Measurements from ENCODE around the gene OR2Z1. TPM values are rescaled to one million over a fixed set of nuclear protein-coding genes. Genes with fewer than 3 reads are reported as not detected.

Gene OR2Z1
- total and polyA plus RNA-seq, 2 experiments from 2014 or later = not detected

- Histone ChIP-seq H3K4me1 (ENCODE audit: insufficient read depth) (no peaks in the 10 kb centered on the region), H2AFZ (no peak overlapping the region), H3K4me2 (no peak overlapping the region), H3K36me3 (ENCODE audit: insufficient read depth) (no peaks in the 10 kb centered on the region), H3K9me2 (ENCODE audit: insufficient read depth) (no peaks in the 10 kb centered on the region), H3K79me2 (replicated peaks; ENCODE audit: insufficient read depth) (no peaks in the 10 kb centered on the region), H3F3A (replicated peaks; ENCODE audit: low read depth) (no peaks in the 10 kb centered on the region), H3K27me3 (ENCODE audit: insufficient read depth) (no peaks in the 10 kb centered on the region), H3K27ac (ENCODE audit: low read depth) (no peak overlapping the region), H4K20me1 (replicated peaks; ENCODE audit: insufficient read depth) (no peaks in the 10 kb centered on the region), H3K4me3 (no peak overlapping the region)
- H3K4me1 Mint-ChIP-seq = no peaks in the 10 kb centered on the region
- no peak for ATAC-seq
- H3K36me3 Mint-ChIP-seq (ENCODE audit: low read depth) = peaks cover 44% of the 10 kb centered on the region
- H3K9me3 Mint-ChIP-seq = peaks cover 96% of the 10 kb centered on the region
- DNase-seq (ENCODE audit: low spot score) = no peak
- no peak for TF ChIP-seq EZH2phosphoT487 (IDR thresholded peaks at IDR 0.05; ENCODE audit: unreplicated experiment)
- TF ChIP-seq ETS1 (IDR thresholded peaks at IDR 0.05) = no peak
- no peak for TF ChIP-seq ZNF114 (CRISPR knock-in tag; IDR thresholded peaks at IDR 0.05)
- TF ChIP-seq JUNB (IDR thresholded peaks at IDR 0.05; ENCODE audit: unreplicated experiment) = no peak
- TF ChIP-seq, protein P1, sequence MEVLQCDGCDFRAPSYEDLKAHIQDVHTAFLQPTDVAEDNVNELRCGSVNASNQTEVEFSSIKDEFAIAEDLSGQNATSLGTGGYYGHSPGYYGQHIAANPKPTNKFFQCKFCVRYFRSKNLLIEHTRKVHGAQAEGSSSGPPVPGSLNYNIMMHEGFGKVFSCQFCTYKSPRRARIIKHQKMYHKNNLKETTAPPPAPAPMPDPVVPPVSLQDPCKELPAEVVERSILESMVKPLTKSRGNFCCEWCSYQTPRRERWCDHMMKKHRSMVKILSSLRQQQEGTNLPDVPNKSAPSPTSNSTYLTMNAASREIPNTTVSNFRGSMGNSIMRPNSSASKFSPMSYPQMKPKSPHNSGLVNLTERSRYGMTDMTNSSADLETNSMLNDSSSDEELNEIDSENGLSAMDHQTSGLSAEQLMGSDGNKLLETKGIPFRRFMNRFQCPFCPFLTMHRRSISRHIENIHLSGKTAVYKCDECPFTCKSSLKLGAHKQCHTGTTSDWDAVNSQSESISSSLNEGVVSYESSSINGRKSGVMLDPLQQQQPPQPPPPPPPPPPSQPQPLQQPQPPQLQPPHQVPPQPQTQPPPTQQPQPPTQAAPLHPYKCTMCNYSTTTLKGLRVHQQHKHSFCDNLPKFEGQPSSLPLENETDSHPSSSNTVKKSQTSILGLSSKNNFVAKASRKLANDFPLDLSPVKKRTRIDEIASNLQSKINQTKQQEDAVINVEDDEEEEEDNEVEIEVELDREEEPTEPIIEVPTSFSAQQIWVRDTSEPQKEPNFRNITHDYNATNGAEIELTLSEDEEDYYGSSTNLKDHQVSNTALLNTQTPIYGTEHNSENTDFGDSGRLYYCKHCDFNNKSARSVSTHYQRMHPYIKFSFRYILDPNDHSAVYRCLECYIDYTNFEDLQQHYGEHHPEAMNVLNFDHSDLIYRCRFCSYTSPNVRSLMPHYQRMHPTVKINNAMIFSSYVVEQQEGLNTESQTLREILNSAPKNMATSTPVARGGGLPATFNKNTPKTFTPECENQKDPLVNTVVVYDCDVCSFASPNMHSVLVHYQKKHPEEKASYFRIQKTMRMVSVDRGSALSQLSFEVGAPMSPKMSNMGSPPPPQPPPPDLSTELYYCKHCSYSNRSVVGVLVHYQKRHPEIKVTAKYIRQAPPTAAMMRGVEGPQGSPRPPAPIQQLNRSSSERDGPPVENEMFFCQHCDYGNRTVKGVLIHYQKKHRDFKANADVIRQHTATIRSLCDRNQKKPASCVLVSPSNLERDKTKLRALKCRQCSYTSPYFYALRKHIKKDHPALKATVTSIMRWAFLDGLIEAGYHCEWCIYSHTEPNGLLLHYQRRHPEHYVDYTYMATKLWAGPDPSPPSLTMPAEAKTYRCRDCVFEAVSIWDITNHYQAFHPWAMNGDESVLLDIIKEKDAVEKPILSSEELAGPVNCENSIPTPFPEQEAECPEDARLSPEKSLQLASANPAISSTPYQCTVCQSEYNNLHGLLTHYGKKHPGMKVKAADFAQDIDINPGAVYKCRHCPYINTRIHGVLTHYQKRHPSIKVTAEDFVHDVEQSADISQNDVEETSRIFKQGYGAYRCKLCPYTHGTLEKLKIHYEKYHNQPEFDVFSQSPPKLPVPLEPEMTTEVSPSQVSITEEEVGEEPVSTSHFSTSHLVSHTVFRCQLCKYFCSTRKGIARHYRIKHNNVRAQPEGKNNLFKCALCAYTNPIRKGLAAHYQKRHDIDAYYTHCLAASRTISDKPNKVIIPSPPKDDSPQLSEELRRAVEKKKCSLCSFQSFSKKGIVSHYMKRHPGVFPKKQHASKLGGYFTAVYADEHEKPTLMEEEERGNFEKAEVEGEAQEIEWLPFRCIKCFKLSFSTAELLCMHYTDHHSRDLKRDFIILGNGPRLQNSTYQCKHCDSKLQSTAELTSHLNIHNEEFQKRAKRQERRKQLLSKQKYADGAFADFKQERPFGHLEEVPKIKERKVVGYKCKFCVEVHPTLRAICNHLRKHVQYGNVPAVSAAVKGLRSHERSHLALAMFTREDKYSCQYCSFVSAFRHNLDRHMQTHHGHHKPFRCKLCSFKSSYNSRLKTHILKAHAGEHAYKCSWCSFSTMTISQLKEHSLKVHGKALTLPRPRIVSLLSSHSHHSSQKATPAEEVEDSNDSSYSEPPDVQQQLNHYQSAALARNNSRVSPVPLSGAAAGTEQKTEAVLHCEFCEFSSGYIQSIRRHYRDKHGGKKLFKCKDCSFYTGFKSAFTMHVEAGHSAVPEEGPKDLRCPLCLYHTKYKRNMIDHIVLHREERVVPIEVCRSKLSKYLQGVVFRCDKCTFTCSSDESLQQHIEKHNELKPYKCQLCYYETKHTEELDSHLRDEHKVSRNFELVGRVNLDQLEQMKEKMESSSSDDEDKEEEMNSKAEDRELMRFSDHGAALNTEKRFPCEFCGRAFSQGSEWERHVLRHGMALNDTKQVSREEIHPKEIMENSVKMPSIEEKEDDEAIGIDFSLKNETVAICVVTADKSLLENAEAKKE (CRISPR knock-in tag; IDR thresholded peaks at IDR 0.05) = no peak
- TF ChIP-seq STAT1 (IDR thresholded peaks at IDR 0.05; ENCODE audit: unreplicated experiment) = no peak
- TF ChIP-seq ZNF331 (CRISPR knock-in tag; IDR thresholded peaks at IDR 0.05; ENCODE audit: low read depth) = no peak
- no peak for TF ChIP-seq REST (IDR thresholded peaks at IDR 0.05; ENCODE audit: unreplicated experiment)
- no peak for TF ChIP-seq NANOG (IDR thresholded peaks at IDR 0.05; ENCODE audit: borderline replicate concordance)
- TF ChIP-seq, protein P2, sequence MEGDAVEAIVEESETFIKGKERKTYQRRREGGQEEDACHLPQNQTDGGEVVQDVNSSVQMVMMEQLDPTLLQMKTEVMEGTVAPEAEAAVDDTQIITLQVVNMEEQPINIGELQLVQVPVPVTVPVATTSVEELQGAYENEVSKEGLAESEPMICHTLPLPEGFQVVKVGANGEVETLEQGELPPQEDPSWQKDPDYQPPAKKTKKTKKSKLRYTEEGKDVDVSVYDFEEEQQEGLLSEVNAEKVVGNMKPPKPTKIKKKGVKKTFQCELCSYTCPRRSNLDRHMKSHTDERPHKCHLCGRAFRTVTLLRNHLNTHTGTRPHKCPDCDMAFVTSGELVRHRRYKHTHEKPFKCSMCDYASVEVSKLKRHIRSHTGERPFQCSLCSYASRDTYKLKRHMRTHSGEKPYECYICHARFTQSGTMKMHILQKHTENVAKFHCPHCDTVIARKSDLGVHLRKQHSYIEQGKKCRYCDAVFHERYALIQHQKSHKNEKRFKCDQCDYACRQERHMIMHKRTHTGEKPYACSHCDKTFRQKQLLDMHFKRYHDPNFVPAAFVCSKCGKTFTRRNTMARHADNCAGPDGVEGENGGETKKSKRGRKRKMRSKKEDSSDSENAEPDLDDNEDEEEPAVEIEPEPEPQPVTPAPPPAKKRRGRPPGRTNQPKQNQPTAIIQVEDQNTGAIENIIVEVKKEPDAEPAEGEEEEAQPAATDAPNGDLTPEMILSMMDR (conservative IDR thresholded peaks at IDR 0.05; ENCODE audit: low read depth in 2 of 2) = no peak
- TF ChIP-seq POLR2AphosphoS5 (IDR thresholded peaks at IDR 0.05; ENCODE audit: low read depth) = no peak
- TF ChIP-seq EZH2 (IDR thresholded peaks at IDR 0.05; ENCODE audit: low read depth, unreplicated experiment) = no peak
- TF ChIP-seq CREB1 (CRISPR knock-in tag; IDR thresholded peaks at IDR 0.05; ENCODE audit: low read depth) = no peak
- peaks cover 8% of the 10 kb centered on the region for H3K27me3 Mint-ChIP-seq (ENCODE audit: insufficient read depth, low read depth, poor library complexity)
- H3K4me3 Mint-ChIP-seq = no peak overlapping the region
- H3K27ac Mint-ChIP-seq = no peak overlapping the region
Observed at GRCh38 chr19:8684001-8684902, 37.2 kb upstream of the OR2Z1 start.
